HG03457 (cell line): ENCODE data around the gene HOXA7.

Experiments used
- ATAC-seq: cut with Tn5 transposase; IDR thresholded peaks from one replicate; pipeline ENCODE4 v1.9.1; 2021; ENCODE audit warnings: moderate number of reproducible peaks; ENCODE audit not compliant: unreplicated experiment

Gene HOXA7

DNA sequence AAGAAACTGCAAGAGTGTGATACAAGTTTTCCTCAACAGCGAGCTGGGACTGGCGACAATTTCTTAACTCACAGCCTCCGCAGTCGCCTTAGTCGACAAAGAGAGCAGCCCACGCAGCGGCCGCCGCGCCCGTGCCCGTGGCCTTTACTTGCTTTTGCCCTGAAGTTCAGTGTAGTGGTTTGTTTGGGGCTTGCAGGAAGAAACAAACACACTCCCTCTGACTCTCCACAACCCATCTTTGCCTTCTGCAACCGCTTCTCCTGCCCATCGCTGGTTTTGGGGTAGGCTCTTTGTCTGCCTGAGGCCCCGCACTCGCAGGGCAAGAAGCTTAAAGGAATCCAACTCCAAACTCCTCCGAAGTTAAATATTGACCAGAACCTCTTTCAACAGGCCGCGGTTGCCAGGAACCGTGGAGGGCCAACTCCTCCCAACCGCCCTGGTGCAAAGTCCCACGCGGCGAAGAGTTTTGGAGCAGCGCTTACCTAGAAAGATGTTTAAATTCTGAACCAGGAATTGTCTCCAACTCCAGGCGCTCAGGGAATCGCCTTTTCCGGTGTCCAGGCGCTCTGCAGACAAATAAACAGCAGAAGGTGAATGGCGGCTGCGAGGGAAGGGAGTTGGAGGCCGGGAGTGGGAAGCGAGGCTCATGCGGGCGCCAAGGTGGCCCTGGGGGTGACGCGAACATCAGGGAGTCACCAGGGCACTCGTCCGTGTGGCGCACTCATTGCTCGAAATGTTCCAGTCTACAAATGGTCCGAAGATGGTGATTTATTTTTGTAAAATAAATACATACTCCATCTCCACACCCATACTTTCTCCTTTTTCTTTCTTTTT lies 34.2 kb downstream of the HOXA7 start:
- no peak for ATAC-seq

GRCh38 chr7:27121684-27122076 lies 34.8 kb downstream of the HOXA7 start:
- no peak for ATAC-seq

GRCh38 chr7:27119412-27119911 lies 37.0 kb downstream of the HOXA7 start:
- ATAC-seq, result no peak

DNA sequence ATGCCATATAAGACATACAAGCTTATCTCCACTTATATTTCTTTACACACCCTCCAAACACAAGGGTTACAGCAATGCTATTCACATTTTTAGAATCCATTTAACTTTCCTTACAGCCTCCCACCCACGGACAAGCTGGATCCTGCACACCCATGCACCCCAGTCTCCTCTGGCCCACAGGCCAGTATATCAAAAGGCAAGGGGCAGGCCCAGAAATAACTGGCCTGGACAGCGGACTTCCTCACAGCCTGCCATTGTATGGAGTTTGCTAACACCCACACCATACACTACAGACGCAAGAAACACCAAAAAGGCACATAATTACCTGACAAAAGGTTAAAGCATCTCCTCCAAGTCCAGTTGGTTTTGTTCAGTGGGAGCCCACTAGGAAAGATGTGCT lies 37.9 kb downstream of the HOXA7 start:
- no peak for ATAC-seq

- ATAC-seq, result no peak
Measured at GRCh38 chr7:27117887-27118491, 38.5 kb downstream of the HOXA7 start.

GRCh38 chr7:27116962-27117886 lies 39.3 kb downstream of the HOXA7 start:
- no peak for ATAC-seq

DNA sequence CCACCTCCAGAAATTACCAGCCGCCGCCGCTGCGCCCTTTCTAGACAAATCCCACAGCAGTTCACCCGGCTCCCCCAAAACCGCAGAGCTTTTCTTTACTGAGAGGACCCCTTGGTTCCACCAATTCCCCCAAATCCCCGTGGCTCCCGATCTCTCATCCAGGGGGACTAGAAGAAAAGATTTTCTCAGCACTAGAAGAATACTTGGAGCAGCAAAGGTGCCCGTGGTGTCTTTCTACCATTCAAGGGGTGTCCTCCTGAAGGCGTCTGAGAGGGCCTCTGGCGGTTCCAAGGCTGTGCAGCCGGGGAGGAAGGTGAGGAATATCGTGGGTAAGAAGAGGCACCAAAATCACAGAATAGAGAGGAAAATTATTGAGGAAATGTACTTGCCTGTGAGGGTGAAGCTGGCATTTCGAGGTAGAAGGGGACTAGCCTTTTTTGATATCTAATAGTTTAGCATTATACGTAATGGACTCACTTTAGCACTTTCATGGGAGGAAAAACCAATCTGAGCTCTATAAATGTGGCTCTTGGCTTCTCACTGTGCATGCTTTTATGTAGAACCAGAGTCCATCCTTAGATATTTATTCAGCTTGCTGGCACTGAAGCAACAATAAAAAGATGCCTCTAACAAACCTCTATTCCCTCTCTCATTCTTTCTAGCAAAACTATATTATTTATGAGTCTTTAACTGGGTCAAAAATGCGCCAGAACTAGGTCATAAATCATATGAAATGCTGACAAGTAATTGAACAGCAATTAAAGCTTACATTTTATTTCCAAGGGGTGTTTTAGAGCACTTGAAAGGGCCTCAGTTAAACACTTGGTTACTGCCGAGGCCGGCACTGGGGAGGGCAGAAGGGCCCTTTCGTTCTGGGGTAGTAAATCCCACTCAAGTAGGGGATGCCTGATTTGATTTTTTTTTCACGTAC lies 40.2 kb downstream of the HOXA7 start:
- no peak for ATAC-seq

GRCh38 chr7:27115221-27116026 lies 41.1 kb downstream of the HOXA7 start:
- no peak for ATAC-seq

- no peak for ATAC-seq
Measured at GRCh38 chr7:27114881-27115220, 41.6 kb downstream of the HOXA7 start.

DNA sequence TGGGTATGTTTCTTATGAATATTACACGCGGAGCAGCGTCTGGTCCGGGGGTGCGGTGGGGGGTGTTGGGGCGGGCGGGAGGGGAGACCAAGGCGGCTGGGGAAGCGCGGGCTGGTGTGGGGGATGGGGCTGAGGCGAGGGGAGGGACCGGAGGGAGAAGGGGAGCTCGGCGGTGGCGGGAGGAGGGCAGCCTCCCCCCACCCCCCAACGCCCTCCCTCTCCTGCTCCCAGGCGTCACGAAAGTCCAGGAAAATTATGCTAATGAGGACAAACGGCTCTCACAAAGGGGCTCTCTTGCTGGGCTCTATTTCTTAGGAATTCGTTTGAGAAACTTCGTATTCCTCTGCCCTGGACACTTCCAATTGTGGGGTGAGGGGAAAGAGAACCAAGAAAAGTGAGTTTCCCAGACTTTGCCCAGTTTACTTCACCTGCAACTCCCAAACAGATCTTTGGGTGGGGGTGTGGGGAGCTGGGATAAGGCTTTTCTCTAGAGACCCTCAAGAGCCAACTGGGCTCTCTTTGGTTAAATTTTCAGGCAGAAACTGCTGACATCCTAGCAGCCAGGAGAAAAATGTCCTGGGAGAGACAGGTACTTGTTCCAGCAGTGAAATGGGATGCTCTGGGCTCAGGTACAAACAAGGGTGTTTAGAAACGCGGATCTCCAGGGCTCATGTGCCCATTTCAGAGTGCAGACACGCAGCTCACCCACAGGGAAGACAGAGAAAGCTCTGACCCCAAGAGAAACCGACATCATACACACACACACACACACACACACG lies 42.3 kb downstream of the HOXA7 start:
- no peak for ATAC-seq

- no peak for ATAC-seq
Measured at GRCh38 chr7:27112955-27113949, 43.2 kb downstream of the HOXA7 start.

GRCh38 chr7:27112361-27112760 lies 44.1 kb downstream of the HOXA7 start:
- no peak for ATAC-seq

GRCh38 chr7:27111751-27112277 lies 44.7 kb downstream of the HOXA7 start:
- ATAC-seq, result no peak

- ATAC-seq, result no peak
Measured at GRCh38 chr7:27111042-27111750, 45.3 kb downstream of the HOXA7 start.

DNA sequence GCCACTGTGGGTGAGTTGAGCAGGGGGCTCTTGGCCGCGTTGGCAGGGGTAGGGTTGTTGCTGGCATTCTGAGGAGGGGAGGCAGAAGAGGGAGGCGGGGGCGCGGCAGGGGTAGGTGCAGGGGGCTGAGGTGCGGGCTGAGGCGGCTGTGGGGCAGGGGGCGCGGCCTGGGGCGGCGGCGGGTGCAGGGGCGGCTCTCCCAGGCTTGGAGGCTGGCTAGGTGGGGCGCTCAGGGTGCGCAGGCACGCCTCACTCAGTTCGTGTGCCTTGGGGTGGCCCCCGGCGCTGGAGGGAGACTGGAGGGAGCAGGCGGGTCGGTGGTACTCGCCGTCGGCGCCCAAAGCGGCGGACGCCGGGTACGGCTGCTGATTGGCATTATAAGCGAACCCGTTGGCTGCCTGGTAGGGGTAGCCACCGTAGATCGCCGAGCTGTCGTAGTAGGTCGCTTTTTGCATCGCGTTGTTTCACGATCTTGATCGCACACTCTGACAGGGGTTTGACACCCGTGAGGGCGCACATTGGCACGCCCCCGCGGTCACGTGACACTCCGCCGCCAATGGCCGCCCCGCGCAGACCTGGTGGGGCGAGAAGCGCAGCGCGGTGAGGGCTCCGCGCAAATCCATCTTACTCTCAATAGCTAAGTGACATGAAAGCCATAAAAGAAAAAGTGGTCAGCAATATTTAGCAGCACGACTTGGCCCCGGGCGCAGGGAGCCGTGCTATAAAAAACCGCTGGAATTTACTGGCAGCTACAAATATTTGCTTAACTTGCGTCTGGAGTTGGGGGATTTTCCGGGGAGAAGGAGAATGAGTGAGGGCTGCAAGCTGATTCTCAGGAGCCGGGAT lies 46.1 kb downstream of the HOXA7 start:
- ATAC-seq, result no peak
